Activated gamma-delta T cell (primary cell): ENCODE data around the gene BABAM1.

Experiments
- DNase-seq: peaks from one replicate; lab custom pipeline; 2025; lab: John Stamatoyannopoulos, UW

Gene BABAM1

DNA sequence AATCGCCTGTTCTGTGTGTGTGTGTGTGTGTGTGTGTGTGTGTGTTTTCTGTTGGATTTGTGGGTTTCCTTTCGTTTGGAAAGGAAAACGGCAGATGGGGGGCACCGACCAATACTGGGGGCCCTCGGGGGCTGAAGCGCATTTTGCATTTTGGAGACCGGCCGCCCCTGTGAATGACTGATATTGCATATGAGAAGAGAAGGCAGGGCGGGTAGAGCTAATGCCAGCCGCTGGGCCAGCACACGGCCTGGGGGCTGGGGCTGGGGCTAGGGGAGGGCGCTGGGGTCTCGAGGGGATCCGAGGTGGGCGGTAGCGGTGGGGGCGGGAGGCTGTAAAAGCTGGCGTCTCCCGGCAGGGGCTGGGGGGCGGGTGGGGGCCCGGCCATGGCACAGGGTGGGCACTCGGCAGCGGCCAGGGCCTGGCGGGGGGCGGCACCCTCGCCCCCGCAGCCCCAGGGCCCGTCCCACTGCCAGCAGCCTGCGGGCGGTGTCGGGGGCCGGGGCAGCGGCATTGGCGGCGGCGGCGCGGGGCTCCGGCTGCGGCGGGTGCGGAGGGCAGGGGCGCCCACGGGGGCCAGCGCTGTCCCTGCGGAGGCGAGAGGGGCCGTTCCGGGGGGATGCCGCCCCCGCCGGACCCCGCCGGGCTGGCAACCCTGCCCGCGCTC, 56.2 kb downstream of the BABAM1 start:
- no peak for DNase-seq

DNA sequence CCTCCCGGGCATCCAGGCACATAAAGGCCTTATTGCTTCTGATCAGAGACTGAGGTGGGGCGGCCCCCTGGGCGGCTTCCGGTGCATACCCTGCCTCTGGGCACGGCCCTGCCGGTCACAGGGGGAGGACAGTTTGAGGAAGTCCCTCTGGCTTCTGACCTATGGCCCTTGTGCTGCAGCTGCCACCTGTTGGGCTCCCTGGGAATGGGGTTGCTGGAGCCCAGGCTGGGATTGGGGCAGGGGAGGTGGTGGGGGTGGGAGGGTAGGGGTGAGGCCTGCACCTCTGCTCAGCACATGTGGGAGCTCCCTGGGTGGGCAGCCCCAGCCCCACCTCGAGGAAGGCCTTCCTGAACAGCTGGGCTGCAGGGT, 56.7 kb downstream of the BABAM1 start:
- DNase-seq: no peak

DNA sequence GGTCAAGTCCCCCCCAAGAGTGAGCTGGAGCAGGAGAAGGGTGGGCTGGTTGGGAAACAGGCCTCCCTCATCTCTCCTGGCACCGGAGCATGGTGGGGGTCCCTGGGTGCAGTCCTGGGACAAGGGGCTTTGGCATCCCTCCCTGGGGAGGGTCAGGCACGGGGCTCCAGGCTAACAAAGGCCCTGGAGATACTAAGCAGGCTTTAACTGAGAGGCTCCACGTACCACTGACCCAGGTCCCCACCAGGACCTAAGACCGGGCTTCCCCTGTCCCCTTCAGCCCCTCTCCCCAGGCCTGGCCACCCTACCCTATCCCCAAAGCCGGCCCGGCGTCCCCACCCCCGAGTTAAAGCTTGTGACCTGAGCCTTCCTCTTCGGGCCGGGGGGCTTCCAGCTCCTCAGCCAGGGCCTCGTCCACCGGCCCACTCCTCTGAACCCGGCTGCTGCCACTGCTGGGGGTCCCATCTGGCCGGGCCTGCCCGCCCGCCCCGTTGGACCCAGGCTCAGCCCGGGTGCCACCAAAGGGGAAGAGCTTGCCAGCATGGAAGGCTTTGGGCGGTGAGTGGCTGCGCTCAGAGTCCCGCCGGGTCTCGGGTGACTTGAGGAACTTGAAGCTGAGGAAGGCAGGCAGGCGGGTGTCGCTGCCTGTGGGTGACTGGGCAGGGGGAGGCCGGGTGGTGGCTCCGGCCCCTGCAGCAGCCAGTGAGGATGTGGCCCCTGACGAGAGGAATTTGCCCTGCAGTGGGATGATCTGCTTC, 57.3 kb downstream of the BABAM1 start:
- DNase-seq: no peak

DNA sequence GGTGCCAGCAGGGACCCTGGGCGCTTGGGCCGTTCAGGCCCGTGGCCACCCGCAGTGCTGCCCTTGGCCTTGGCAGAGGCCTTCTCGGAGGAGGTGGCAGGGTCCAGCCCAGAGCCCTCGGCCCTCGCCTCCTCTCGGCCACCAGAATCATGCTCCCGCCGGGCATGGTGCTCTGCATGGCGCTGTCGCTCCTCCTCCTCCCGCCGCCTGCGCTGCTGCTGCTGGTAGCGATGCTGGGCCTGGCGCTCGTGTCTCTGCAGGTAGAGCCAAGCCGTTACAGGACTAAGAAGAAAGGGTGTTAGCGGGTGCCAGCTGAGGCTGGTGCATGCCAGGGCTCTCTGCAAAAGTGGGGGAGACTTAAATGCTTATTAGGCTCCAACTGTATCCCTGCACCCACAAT, 57.9 kb downstream of the BABAM1 start:
- DNase-seq: no peak

DNA sequence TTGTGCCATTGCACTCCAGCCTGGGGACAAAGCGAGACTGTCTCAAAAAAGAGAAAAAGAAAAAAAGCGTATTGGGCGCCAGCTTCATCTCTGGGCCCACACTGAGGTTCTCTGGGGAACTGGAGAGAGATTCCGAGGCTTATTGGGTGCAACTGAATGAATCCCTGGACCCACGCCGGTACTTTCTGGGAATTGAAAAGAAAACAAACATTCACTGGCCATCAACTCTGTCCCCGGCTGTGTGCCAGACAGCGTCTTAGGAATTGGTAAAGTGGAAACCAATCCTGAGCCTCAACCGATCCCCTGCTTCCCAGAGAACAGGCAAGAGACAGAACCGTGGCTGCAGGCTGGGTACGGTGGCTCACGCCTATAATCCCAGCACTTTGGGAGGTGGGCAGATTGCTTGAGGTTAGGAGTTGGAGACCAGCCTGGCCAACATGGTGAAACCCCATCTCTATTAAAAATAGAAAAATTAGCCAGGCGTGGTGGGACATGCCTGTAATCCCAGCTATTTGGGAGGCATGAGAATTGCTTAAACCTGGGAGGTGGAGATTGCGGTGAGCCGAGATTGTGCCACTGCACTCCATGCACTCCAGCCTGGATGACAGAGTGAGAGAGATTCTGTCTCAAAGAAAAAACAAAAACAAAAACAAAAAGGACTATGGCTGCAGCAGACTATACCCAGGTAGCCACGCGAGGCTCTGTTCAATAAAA, 58.8 kb downstream of the BABAM1 start:
- DNase-seq: no peak

DNA sequence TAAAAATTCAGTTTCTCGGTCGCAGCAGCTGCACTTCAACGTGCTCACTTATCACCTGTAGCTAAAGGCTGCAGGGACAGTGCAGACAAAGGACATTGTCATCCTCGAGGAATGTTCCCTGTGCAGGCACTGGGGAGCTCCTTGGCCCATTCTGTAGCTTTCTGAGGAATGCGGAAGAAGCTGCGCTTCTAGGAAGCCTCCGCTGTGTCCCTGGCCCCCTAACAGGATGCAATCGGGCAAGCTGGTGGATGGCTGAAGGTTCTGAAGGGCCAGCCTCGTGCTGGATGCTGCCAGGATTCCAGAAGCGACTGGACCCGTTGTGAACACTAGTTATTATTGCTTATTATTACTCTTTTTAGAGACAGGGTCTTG, 59.3 kb downstream of the BABAM1 start:
- DNase-seq: no peak

DNA sequence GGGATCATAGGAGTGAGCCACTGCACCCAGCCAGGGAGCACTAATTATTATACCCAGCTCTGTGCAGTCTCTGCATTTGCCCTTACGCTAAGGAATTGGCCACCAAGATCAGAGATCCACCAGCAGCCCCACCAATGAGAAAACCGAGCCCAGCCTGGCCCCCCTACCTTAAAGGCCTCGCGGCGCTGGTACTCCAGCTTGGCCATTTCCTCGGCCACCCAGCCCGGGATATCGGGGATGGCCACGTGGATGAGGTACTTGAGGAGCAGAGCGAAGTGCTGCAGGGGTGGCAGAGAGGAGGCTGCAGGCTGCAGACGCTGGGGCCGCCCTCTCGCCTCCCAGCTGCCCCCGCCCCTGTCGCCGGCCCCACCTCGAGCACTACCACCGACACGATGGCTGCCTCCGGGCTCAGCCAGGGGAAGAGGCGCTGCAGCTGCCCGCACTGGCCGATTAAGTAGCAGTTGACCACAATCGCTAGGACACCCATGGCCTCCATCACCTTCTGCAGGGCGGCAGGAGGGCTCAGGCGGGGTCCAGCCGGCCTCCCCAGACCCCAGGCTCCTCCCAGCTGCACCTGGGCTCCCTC, 59.9 kb downstream of the BABAM1 start:
- DNase-seq: no peak

DNA sequence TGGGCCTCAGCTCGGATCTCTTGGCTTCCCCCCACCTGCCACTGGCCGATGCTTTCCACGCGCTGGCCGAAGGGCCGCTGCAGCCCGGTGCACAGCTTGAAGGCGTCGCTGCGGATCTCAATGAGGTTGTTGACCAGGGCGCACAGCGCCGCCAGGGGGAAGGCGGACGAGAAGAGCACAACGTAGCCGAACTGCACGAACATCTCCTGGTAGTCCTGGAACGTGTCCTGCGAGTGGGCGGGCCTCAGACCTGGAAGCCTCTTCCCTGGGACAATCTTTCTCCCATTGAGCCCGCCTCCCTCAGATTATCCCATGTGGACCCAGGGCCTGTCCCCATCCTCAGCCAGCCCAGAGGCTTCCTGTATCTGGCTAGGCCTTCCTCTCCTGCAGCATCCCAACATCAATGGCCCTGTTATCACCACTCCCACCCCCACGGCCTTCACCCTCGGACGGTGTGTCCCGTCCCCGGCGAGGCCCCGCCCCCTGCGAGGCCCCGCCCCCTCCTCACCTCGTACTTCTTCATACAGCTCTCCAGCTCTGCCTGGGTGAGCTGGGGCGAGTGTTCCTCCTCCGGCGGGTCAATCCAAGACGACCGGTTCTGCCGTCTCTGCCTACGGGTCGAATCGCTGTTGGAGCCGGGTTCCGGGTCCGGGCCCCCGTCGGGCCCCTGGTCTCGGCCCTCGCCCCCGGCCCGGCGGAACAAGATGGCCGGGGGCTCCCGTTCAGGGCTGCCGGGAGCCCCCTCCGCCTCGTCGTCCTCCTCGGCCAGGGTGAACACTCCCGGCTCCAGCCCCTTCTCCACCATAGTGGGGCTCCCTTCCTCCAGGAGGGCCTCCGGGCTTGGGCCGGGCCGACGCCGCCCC, 60.6 kb downstream of the BABAM1 start:
- DNase-seq: peak; percentile 37
